Glomerular visceral epithelial cell (primary cell): ENCODE measurements around the gene WDR64.

Experiments
- DNase-seq: peaks from one replicate; pipeline ENCODE4 v3.0.0-alpha.2; 2016; ENCODE audit errors: extremely low spot score

WDR64 gene

DNA sequence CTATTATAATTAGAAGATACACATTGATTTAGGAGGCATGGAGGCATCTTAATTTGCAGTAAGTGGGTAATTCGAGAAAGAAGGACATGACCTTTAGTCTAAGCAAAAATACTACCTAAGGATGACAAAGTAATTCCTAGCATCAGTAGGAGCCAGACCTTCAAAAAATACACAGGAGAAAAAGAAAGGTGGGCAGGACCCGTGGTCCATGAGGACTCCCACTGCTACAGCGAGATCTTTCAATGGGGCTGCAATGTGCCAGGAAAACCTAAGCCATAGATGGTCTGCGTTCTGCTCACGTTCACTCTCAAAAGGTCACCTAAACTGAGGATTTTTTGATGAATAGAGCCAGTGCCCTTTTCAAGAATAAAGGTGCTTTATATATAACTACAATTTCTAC, 185.3 kb downstream of the WDR64 start:
- DNase-seq = no peak

GRCh38 chr1:241837901-241838300, 185.8 kb downstream of the WDR64 start:
- peak; percentile 39 for DNase-seq

DNA sequence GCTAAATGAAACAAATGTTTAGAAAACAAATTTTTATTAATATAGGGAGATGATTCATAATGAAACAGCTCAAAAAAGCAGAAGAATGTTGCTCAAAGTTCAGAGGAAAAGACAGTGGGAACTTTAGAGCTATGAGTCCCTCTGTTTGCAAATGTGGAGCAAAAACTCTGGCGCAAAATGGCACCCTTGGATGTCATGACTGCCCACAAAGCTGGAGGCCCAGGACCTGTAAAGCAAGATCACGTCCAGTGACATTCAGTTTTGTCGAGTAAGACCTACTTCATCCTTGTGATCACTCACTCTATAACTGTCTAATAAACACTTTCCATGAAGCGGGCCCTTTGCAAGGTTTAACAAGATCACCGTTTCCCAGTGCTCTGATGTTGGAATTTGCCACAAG, 186.8 kb downstream of the WDR64 start:
- DNase-seq = no peak

- no peak for DNase-seq
Observed at GRCh38 chr1:241839369-241839979, 187.4 kb downstream of the WDR64 start.

- DNase-seq = no peak
Observed at GRCh38 chr1:241840164-241840563, 188.1 kb downstream of the WDR64 start.

GRCh38 chr1:241841691-241842090, 189.6 kb downstream of the WDR64 start:
- no peak for DNase-seq

DNA sequence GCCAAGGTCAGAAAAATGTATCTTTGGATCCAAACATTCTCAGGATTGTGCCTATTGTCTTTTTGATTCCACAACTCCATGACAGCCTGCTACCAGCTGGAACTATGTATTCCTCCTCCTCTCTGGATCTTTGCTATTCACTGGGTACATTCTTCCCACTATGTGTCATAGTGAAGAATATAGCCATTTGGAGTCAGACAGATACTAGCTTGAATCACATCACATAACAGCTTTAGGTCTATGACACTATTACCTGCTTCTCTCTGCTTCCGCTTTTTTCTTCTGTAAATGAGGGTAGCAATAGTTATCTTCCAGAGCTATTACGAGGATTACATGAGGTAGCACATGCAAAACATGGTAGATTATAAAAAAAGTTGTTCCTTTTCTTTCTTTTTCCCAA, 190.5 kb downstream of the WDR64 start:
- DNase-seq = no peak

- no peak for DNase-seq
Observed at GRCh38 chr1:241844593-241844992, 192.5 kb downstream of the WDR64 start.

DNA sequence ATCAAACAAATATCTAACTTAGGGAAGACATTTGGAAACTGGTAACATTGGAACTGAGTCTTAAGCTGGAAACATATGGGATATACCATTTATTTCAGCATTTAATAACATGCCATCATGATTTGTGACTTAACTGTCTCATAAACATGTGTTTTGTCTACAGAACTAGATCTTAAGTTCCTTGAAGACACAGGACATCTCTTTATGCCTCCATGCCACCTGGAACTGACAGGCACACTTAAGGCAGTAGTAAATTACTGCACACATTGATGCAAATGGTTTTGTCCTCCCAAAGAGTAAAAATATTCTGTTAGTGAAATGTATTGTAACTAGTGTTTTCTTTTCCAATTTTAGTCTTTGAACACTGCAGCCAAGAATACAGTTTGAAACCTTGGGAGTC, 194.3 kb downstream of the WDR64 start:
- DNase-seq = no peak

- no peak for DNase-seq
Observed at GRCh38 chr1:241846862-241847539, 194.9 kb downstream of the WDR64 start.

- DNase-seq = no peak
Observed at GRCh38 chr1:241847540-241847795, 195.4 kb downstream of the WDR64 start.

DNA sequence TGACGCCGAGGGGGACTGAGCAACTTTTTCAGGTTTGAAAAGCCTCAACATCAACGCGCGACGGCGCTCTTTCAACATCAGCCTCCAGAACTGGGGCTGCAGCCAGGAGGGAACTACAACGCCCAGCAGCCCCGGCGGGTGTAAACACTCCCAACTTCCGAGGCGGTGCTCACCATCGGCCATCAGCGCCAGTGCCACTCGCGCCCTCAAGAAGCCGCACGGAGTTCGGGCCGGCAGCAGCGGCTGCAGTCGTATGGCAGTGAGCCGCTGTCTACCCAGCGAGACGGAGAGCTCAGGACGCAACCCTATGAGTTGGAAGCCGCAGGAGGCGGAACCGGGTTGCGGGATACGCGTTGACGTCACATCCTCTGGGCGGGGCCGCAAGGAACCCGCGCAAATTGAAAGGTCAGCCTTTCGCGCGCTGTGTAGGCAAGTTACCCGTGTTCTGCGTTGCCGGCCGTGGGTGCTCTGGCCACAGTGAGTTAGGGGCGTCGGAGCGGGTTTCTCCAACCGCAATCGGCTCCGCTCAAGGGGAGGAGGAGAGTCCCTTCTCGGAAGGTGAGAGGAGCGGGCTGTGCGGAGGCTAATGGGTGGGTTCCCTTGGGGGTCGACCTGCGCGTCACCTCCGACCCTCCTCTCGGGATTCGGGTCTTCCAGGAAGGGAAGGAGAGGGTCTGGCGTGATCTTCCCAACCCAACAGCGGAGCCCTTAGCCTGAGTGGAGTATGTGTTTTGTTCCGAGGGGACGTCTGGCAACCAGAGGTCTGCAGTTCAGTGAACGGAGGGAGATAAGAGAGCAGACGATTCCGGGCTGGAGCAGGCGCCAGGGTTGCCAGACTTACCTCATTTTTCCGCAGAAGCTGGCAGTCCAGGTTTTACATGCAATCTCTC, 196.0 kb downstream of the WDR64 start, which contains the start of gene EXO1:
Gene EXO1, plus strand, starts transcription at position 409 of the 890 bp plus-strand sequence. CDS start 2,222 bp downstream, outside the sequence.
- peak; percentile 88 for DNase-seq

GRCh38 chr1:241848686-241849344, 196.7 kb downstream of the WDR64 start:
- no peak for DNase-seq

DNA sequence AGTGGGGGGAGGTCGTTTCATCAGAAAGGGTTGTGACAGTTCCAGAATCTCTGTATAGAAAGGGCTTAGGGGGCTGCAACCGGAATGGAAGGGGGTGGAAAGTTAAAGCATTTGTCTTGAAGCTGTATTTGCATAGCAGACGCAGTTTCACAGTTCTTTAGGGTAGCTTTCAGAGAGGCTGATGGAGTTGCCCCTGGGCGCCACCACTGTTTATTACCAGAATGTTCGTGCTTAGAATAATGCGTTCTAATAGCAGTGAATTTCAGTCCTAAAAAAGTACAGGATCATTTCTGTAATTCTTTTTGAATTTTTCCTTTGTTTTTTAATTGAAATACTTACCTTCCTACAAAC, 197.2 kb downstream of the WDR64 start:
- DNase-seq = no peak
